Prostate gland (tissue), 2 donors: ENCODE data around the gene HGF. TPM values are rescaled to one million over a fixed set of nuclear protein-coding genes. Genes with fewer than 3 reads are reported as not detected.

ENCODE experiments used
- DNase-seq: peaks from one replicate; pipeline ENCODE4 v3.0.0-alpha.2; 2019; ENCODE audit warnings: low spot score
- H3K27ac ChIP-seq, 2 donors: fragments of 200-600 bp; sonication (generic); 2 replicates each; pipeline ENCODE4 v1.5.1; 2017 to 2019
- H3K27me3 ChIP-seq: fragments of 200-600 bp; sonication (generic); replicated peaks from 2 replicates; pipeline ENCODE4 v1.5.1; 2019; ENCODE audit not compliant: insufficient read depth
- H3K36me3 ChIP-seq, 2 donors: fragments of 200-600 bp; sonication (generic); 1 replicate in 1 of 2; 2 replicates in 1 of 2; pipeline versions ENCODE4 v1.5.1 to v1.8.1; 2017 to 2019
- H3K4me1 ChIP-seq: fragments of 200-600 bp; sonication (generic); replicated peaks from 2 replicates; pipeline ENCODE4 v1.5.1; 2019
- H3K4me3 ChIP-seq, 2 donors: fragments of 200-600 bp; sonication (generic); 2 replicates each; pipeline ENCODE4 v1.5.1; 2017 to 2019
- H3K9me3 ChIP-seq: fragments of 200-600 bp; sonication (generic); 2 replicates; pipeline ENCODE4 v1.5.1; 2017
- CTCF ChIP-seq, 4 experiments: fragments of 200-600 bp in 2 of 4; fragments of 450-650 bp in 2 of 4; sonication (generic) in 2 of 4; IDR thresholded peaks; 1 replicate in 3 of 4; 2 replicates in 1 of 4; pipeline ENCODE4 v1.5.1; 2016 to 2019; ENCODE audit warnings: antibody characterized with exemption in 4 of 4, mild to moderate bottlenecking in 2 of 4, moderate library complexity in 2 of 4
- POLR2A ChIP-seq: fragments of 450-650 bp; IDR thresholded peaks from one replicate; pipeline ENCODE4 v1.6.1; 2016; ENCODE audit warnings: antibody characterized with exemption, mild to moderate bottlenecking
- POLR2AphosphoS5 ChIP-seq: sonication (generic); formaldehyde crosslinking; IDR thresholded peaks from one replicate; pipeline ENCODE4 v1.6.1; 2017; ENCODE audit warnings: antibody characterized with exemption
- WGBS: methylation state at CpG from one replicate; pipeline ENCODE4 v1.1.5; 2018; 5-methylcytosine and 5-hydroxymethylcytosine counted together
- intact Hi-C: fragments of 100-400 bp; cut with DNase I; formaldehyde crosslinking; loops from one replicate; pipeline ENCODE4 v1.14.2; 2022
- total RNA-seq, 2 donors: library from RNA; depleted of rRNA; stranded (reverse); fragments of >200 nt; gene quantifications; one replicate each; pipeline ENCODE4 v1.1.0, GENCODE V29; 2016

The HGF gene
- total RNA-seq, 2 donors from 2014 or later: 7.5 to 8.1 TPM

GRCh38 chr7:81709836-81710235, 60.0 kb downstream of the HGF start:
- WGBS: 70% methylated on average over 5 of the region's 5 CpGs
- H3K9me3 ChIP-seq: no peaks in the 10 kb centered on the region
- H3K4me1 ChIP-seq: no peaks in the 10 kb centered on the region
- no peaks in the 10 kb centered on the region for H3K36me3 ChIP-seq
- no peak for DNase-seq
- H3K27ac ChIP-seq: no peak overlapping the region
- no peaks in the 10 kb centered on the region for H3K27me3 ChIP-seq
- no peak overlapping the region for H3K4me3 ChIP-seq
- intact Hi-C loops: no loop called here
- TF ChIP-seq POLR2AphosphoS5 (no peak), POLR2A (no peak), CTCF (IDR thresholded peaks at IDR 0.05) (no peak)

- Histone ChIP-seq H3K4me3 (no peak overlapping the region), H3K4me1 (no peaks in the 10 kb centered on the region), H3K27ac (no peak overlapping the region), H3K9me3 (no peaks in the 10 kb centered on the region), H3K27me3 (no peaks in the 10 kb centered on the region), H3K36me3 (no peaks in the 10 kb centered on the region)
- no peak for DNase-seq
- no peak for TF ChIP-seq CTCF (IDR thresholded peaks at IDR 0.05)
- TF ChIP-seq POLR2A: no peak
- TF ChIP-seq POLR2AphosphoS5: no peak
- intact Hi-C loops: no loop called here
Observed at GRCh38 chr7:81707966-81708365, 61.9 kb downstream of the HGF start.

GRCh38 chr7:81707196-81707595, 62.7 kb downstream of the HGF start:
- WGBS: 92% methylated on average over 4 of the region's 4 CpGs
- TF ChIP-seq CTCF (IDR thresholded peaks at IDR 0.05) (no peak), POLR2AphosphoS5 (no peak), POLR2A (no peak)
- no peaks in the 10 kb centered on the region for H3K4me1 ChIP-seq
- no peak for DNase-seq
- no peak overlapping the region for H3K4me3 ChIP-seq
- intact Hi-C loops: no loop called here
- no peaks in the 10 kb centered on the region for H3K36me3 ChIP-seq
- no peaks in the 10 kb centered on the region for H3K9me3 ChIP-seq
- H3K27me3 ChIP-seq: no peaks in the 10 kb centered on the region
- no peak overlapping the region for H3K27ac ChIP-seq

- no peaks in the 10 kb centered on the region for H3K27me3 ChIP-seq
- no peak for DNase-seq
- no peaks in the 10 kb centered on the region for H3K4me1 ChIP-seq
- H3K27ac ChIP-seq: no peak overlapping the region
- no peak overlapping the region for H3K4me3 ChIP-seq
- intact Hi-C loops: no loop called here
- WGBS: 81% methylated on average over 2 of the region's 2 CpGs
- H3K36me3 ChIP-seq: no peaks in the 10 kb centered on the region
- no peak for TF ChIP-seq CTCF (IDR thresholded peaks at IDR 0.05)
- TF ChIP-seq POLR2A: no peak
- no peak for TF ChIP-seq POLR2AphosphoS5
- no peaks in the 10 kb centered on the region for H3K9me3 ChIP-seq
Observed at GRCh38 chr7:81705206-81705605, 64.6 kb downstream of the HGF start.

- H3K27ac ChIP-seq: no peak overlapping the region
- no peak overlapping the region for H3K4me3 ChIP-seq
- intact Hi-C loops: no loop called here
- no peaks in the 10 kb centered on the region for H3K9me3 ChIP-seq
- no peaks in the 10 kb centered on the region for H3K4me1 ChIP-seq
- no peak for DNase-seq
- H3K27me3 ChIP-seq: no peaks in the 10 kb centered on the region
- TF ChIP-seq CTCF (IDR thresholded peaks at IDR 0.05) (no peak), POLR2A (no peak), POLR2AphosphoS5 (no peak)
- no peaks in the 10 kb centered on the region for H3K36me3 ChIP-seq
- WGBS: 36% methylated on average over 3 of the region's 3 CpGs
Observed at GRCh38 chr7:81704595-81704994, 65.3 kb downstream of the HGF start.
